ENCODE data around the gene CTSK.

GRCh38 chr1:150789396-150789795 lies 18.7 kb downstream of the CTSK start:
- TF ChIP-seq ZFP36 (IDR thresholded peaks at IDR 0.05; ENCODE audit: borderline replicate concordance, low read depth, low read length, partially characterized antibody) (no peak), SAFB2 (CRISPR knock-in tag; IDR thresholded peaks at IDR 0.05; ENCODE audit: borderline replicate concordance, low read depth) (no peak), ZSCAN5A (CRISPR knock-in tag; IDR thresholded peaks at IDR 0.05; ENCODE audit: borderline replicate concordance) (no peak), ZNF414 (CRISPR knock-in tag; IDR thresholded peaks at IDR 0.05) (no peak), EP300 (IDR thresholded peaks at IDR 0.05; ENCODE audit: low read depth in 2 of 2, low read length in 2 of 2) (no peak), EP300 (CRISPR knock-in tag; IDR thresholded peaks at IDR 0.05; ENCODE audit: borderline replicate concordance) (no peak), AFF4 (CRISPR knock-in tag; IDR thresholded peaks at IDR 0.05) (no peak), HOXA7 (CRISPR knock-in tag; IDR thresholded peaks at IDR 0.05) (no peak), MZF1 (CRISPR knock-in tag; IDR thresholded peaks at IDR 0.05; ENCODE audit: borderline replicate concordance) (no peak), KDM1A (CRISPR knock-in tag; IDR thresholded peaks at IDR 0.05) (no peak), HNRNPL (IDR thresholded peaks at IDR 0.05; ENCODE audit: low read depth, low read length) (no peak), POLR2AphosphoS5 (IDR thresholded peaks at IDR 0.05; ENCODE audit: low read depth, low read length) (no peak), ZNF354B (CRISPR knock-in tag; IDR thresholded peaks at IDR 0.05) (no peak)
- TF ChIP-seq, protein P1, sequence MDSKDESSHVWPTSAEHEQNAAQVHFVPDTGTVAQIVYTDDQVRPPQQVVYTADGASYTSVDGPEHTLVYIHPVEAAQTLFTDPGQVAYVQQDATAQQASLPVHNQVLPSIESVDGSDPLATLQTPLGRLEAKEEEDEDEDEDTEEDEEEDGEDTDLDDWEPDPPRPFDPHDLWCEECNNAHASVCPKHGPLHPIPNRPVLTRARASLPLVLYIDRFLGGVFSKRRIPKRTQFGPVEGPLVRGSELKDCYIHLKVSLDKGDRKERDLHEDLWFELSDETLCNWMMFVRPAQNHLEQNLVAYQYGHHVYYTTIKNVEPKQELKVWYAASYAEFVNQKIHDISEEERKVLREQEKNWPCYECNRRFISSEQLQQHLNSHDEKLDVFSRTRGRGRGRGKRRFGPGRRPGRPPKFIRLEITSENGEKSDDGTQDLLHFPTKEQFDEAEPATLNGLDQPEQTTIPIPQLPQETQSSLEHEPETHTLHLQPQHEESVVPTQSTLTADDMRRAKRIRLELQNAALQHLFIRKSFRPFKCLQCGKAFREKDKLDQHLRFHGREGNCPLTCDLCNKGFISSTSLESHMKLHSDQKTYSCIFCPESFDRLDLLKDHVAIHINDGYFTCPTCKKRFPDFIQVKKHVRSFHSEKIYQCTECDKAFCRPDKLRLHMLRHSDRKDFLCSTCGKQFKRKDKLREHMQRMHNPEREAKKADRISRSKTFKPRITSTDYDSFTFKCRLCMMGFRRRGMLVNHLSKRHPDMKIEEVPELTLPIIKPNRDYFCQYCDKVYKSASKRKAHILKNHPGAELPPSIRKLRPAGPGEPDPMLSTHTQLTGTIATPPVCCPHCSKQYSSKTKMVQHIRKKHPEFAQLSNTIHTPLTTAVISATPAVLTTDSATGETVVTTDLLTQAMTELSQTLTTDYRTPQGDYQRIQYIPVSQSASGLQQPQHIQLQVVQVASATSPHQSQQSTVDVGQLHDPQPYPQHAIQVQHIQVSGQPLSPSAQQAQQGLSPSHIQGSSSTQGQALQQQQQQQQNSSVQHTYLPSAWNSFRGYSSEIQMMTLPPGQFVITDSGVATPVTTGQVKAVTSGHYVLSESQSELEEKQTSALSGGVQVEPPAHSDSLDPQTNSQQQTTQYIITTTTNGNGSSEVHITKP (CRISPR knock-in tag; IDR thresholded peaks at IDR 0.05; ENCODE audit: low read depth): no peak

Measured in HepG2 (cell line).